HCT116 (cell line): ENCODE measurements around the gene PARVG. TPM values are rescaled to one million over a fixed set of nuclear protein-coding genes. Genes with fewer than 3 reads are reported as not detected.

Source experiments
- ATAC-seq: fragments of 200-7000 bp; cut with Tn5 transposase; 2 replicates; pipeline ENCODE4 v1.9.1; 2020; ENCODE audit warnings: mild to moderate bottlenecking, moderate library complexity
- BruUV-seq: library from RNA; stranded (reverse); fragments of 400-500 nt; replicated peaks from 2 replicates; lab custom pipeline; 2021; lab: Mats Ljungman, UMichigan
- CTCF ChIA-PET: fragments of 300-600 bp; sonication (Branson Sonifier 250); formaldehyde crosslinking; loops from one replicate; lab custom pipeline; 2021; ENCODE audit warnings: antibody characterized with exemption; lab: Charles Lee
- POLR2A ChIA-PET: fragments of 300-600, 350-600 bp; sonication (Branson Sonifier 250); formaldehyde crosslinking; loops from one replicate; lab custom pipeline; 2021; ENCODE audit warnings: antibody characterized with exemption; lab: Charles Lee
- RAD21 ChIA-PET, 2 experiments: fragments of 300-600 bp; sonication (Branson Sonifier 250); formaldehyde crosslinking; loops; one replicate each; lab custom pipeline; 2023; ENCODE audit warnings: low total read pairs in 2 of 2; ENCODE audit not compliant: uncharacterized antibody in 2 of 2, unreplicated experiment in 2 of 2, low non-redundant PET in 1 of 2; lab: Charles Lee
- DNase-seq: peaks from one replicate; pipeline ENCODE4 v3.0.0-alpha.2; 2010; ENCODE audit warnings: low read depth, low spot score
- H2AFZ ChIP-seq: fragments of 200-600 bp; shearing (Covaris generic), sonication (generic); 2 replicates; pipeline ENCODE4 v1.6.1; 2017; ENCODE audit warnings: low read depth, mixed run types, mixed read lengths, antibody characterized with exemption, low read length; ENCODE audit not compliant: poor library complexity, severe bottlenecking
- H3K27ac ChIP-seq: 2 replicates; pipeline ENCODE4 v1.5.1; 2012; ENCODE audit warnings: low read depth, low read length
- H3K27me3 ChIP-seq: fragments of 200-600 bp; sonication (generic); 2 replicates; pipeline ENCODE4 v1.6.1; 2016; ENCODE audit warnings: mixed run types, low read length, mixed read lengths; ENCODE audit not compliant: insufficient read depth
- H3K36me3 ChIP-seq, 2 experiments: fragments of 200-500 bp in 1 of 2; fragments of 200-600 bp in 1 of 2; sonication (Bioruptor generic) in 1 of 2; sonication (generic) in 1 of 2; 2 replicates each; pipeline versions ENCODE4 v1.5.1 to v1.6.1; 2014 to 2016; ENCODE audit warnings: low read length in 2 of 2, inconsistent platforms in 1 of 2, mixed read lengths in 1 of 2, mixed run types in 1 of 2; ENCODE audit not compliant: insufficient read depth in 2 of 2, control insufficient read depth in 1 of 2
- H3K4me1 ChIP-seq, 2 experiments: fragments of 200-600 bp in 1 of 2; sonication (generic) in 1 of 2; 2 replicates each; pipeline versions ENCODE4 v1.5.1 to v1.6.1; 2012 to 2017; ENCODE audit warnings: low read length in 2 of 2, inconsistent platforms in 1 of 2, mild to moderate bottlenecking in 1 of 2, mixed read lengths in 1 of 2, mixed run types in 1 of 2, moderate library complexity in 1 of 2; ENCODE audit not compliant: insufficient read depth in 2 of 2, control insufficient read depth in 1 of 2
- H3K4me2 ChIP-seq: fragments of 200-600 bp; sonication (generic); 2 replicates; pipeline ENCODE4 v1.6.1; 2017; ENCODE audit warnings: mixed run types, low read length, mixed read lengths
- H3K4me3 ChIP-seq, 2 experiments: fragments of 200-600 bp in 1 of 2; sonication (generic) in 1 of 2; replicated peaks in 1 of 2; 2 replicates each; pipeline ENCODE4 v1.5.1; 2011 to 2016; ENCODE audit warnings: low read length in 2 of 2, control low read depth in 1 of 2, low read depth in 1 of 2, mild to moderate bottlenecking in 1 of 2, mixed read lengths in 1 of 2, mixed run types in 1 of 2
- H3K79me2 ChIP-seq: fragments of 200-600 bp; sonication (generic); 2 replicates; pipeline ENCODE4 v1.6.1; 2017; ENCODE audit warnings: mild to moderate bottlenecking, mixed run types, low read length, moderate library complexity, mixed read lengths; ENCODE audit not compliant: insufficient read depth
- H3K9ac ChIP-seq: fragments of 200-600 bp; sonication (generic); 2 replicates; pipeline ENCODE4 v1.6.1; 2016; ENCODE audit warnings: low read length, mixed read lengths
- H3K9me2 ChIP-seq: fragments of 200-600 bp; sonication (generic), shearing (Covaris generic); 2 replicates; pipeline ENCODE4 v1.6.1; 2017; ENCODE audit warnings: mixed run types, mild to moderate bottlenecking, moderate library complexity; ENCODE audit not compliant: insufficient read depth
- H3K9me3 ChIP-seq, 2 experiments: fragments of 200-500 bp in 1 of 2; fragments of 200-600 bp in 1 of 2; sonication (Bioruptor generic) in 1 of 2; sonication (generic) in 1 of 2; 2 replicates each; pipeline ENCODE4 v1.6.1; 2014 to 2017; ENCODE audit warnings: low read length in 2 of 2, mixed read lengths in 2 of 2, inconsistent platforms in 1 of 2, low read depth in 1 of 2, mild to moderate bottlenecking in 1 of 2, mixed run types in 1 of 2, moderate library complexity in 1 of 2; ENCODE audit not compliant: control insufficient read depth in 1 of 2, insufficient read depth in 1 of 2
- H4K20me1 ChIP-seq: fragments of 200-600 bp; sonication (generic), shearing (Covaris generic); 2 replicates; pipeline ENCODE4 v1.6.1; 2017; ENCODE audit warnings: mixed run types, mild to moderate bottlenecking, moderate library complexity; ENCODE audit not compliant: insufficient read depth
- EGR1 ChIP-seq: IDR thresholded peaks from 2 replicates; pipeline ENCODE4 v1.6.1; 2012; ENCODE audit warnings: low read depth
- ELF1 ChIP-seq: IDR thresholded peaks from 2 replicates; pipeline ENCODE4 v1.6.1; 2012; ENCODE audit warnings: low read depth, borderline replicate concordance
- FOSL1 ChIP-seq: IDR thresholded peaks from 2 replicates; pipeline ENCODE4 v1.6.1; 2012; ENCODE audit warnings: low read depth
- POLR2A ChIP-seq: IDR thresholded peaks from 2 replicates; pipeline ENCODE4 v1.7.0; 2011; ENCODE audit warnings: borderline replicate concordance; ENCODE audit not compliant: insufficient read depth, insufficient read length; ENCODE audit errors: extremely low read depth
- POLR2AphosphoS5 ChIP-seq: IDR thresholded peaks from 2 replicates; pipeline ENCODE4 v1.6.1; 2011; ENCODE audit warnings: mild to moderate bottlenecking, low read depth, low read length, moderate library complexity
- RAD21 ChIP-seq: IDR thresholded peaks from 2 replicates; pipeline ENCODE4 v1.6.1; 2012; ENCODE audit warnings: low read depth, mild to moderate bottlenecking
- SIN3A ChIP-seq: IDR thresholded peaks from 2 replicates; pipeline ENCODE4 v1.6.1; 2012; ENCODE audit warnings: low read depth
- SP1 ChIP-seq: IDR thresholded peaks from 2 replicates; pipeline ENCODE4 v1.6.1; 2012; ENCODE audit warnings: low read depth
- SRF ChIP-seq: IDR thresholded peaks from 2 replicates; pipeline ENCODE4 v1.6.1; 2012; ENCODE audit warnings: low read depth
- TCF7L2 ChIP-seq: IDR thresholded peaks from 2 replicates; pipeline ENCODE4 v1.7.0; 2011; ENCODE audit warnings: borderline replicate concordance, inconsistent platforms; ENCODE audit not compliant: insufficient read depth, insufficient read length; ENCODE audit errors: extremely low read depth
- intact Hi-C: fragments of 100-400 bp; cut with micrococcal nuclease; formaldehyde crosslinking; loops from 2 replicates; pipeline ENCODE4 v1.10.0; 2022
- total RNA-seq: library from RNA; stranded (reverse); gene quantifications from one replicate; pipeline ENCODE4 v1.2.1, GENCODE V29; 2021; ENCODE audit not compliant: unreplicated experiment
- TF ChIP-seq, protein P1 (sequence below): IDR thresholded peaks from 2 replicates; pipeline ENCODE4 v1.6.1; 2012
- TF ChIP-seq, protein P2 (sequence below): IDR thresholded peaks from 2 replicates; pipeline ENCODE4 v1.6.1; 2011; ENCODE audit warnings: mild to moderate bottlenecking, low read length, moderate library complexity; ENCODE audit not compliant: insufficient replicate concordance; ENCODE audit errors: extremely low read depth
- TF ChIP-seq, protein P3 (sequence below): IDR thresholded peaks from 2 replicates; pipeline ENCODE4 v1.6.1; 2012

PARVG gene
- total RNA-seq, 1 experiment from 2014 or later, result 0.57 TPM

DNA sequence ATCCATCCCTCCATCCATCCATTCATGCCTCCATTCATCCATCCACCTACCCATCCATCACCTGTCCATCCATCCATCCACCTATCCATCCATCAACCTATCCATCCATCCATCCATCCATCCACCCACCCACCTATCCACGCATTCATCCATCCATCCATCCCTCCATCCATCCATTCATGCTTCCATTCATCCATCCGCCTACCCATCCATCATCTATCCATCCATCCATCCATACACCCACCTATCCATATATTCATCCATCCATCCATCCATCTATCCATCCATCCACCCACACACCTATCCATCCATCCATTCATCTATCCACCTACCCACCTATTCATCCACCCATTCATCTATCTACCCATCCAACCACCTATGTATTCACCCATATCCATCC is 13.8 kb downstream of the PARVG start:
- ATAC-seq (no peak), DNase-seq (no peak)
- H3K9ac ChIP-seq, result no peak overlapping the region
- no peaks in the 10 kb centered on the region for H4K20me1 ChIP-seq
- ChIA-PET RAD21 (no interaction called here), CTCF (no interaction called here), POLR2A (no interaction called here)
- H3K4me1 ChIP-seq, result peaks cover 4 to 16% of the 10 kb centered on the region in 2 experiments; a peak in 3 of 4 replicates
- TF ChIP-seq SP1 (no peak), FOSL1 (no peak), POLR2A (no peak)
- no peaks in the 10 kb centered on the region for H3K9me2 ChIP-seq
- no peaks in the 10 kb centered on the region for H3K79me2 ChIP-seq
- H2AFZ ChIP-seq, result no peak overlapping the region
- intact Hi-C loops, result no loop called here
- no peak overlapping the region for H3K4me2 ChIP-seq
- no peaks in the 10 kb centered on the region for H3K9me3 ChIP-seq
- H3K27ac ChIP-seq, result no peak overlapping the region
- H3K4me3 ChIP-seq, result no peak overlapping the region
- peaks cover 32% of the 10 kb centered on the region for H3K27me3 ChIP-seq
- BruUV-seq, result no TSS peak
- H3K36me3 ChIP-seq, result no peaks in the 10 kb centered on the region

DNA sequence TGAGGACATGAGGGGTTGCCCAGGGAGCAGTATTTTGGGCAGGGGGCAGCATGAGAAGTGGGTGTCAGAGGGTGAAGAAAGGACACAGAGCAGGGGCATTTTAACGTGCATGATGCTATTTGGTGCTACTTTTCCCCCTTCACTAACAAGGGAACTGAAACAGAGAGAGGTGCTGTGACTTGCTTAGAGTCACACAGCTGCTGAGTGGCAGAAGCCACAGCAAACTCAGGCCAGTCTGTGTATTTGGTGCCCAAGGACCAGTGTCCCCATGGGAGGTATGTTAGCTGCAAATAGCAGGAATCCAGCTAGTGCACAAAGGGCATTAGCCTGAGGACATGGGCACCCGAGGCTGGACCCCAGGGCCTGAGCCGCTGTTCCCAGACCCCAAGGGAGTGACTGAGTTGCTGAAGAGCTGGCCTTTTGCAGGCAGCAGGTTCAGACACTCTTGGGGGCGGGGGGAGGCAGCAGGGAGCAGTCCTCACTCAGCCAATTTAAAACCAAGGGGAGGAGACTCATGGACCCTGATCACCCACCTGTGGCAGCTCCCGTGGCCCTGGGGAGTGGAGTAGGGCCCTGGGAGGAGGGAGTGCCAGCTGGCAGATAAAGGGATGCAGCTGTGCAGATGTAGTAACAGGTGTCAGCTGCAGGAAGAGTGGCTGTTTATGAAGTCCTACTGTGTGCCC is 14.6 kb downstream of the PARVG start:
- intact Hi-C loops, result no loop called here
- Histone ChIP-seq H2AFZ (no peak overlapping the region), H3K9me3 (no peaks in the 10 kb centered on the region), H3K4me1 (peaks cover 4 to 16% of the 10 kb centered on the region in 2 experiments; a peak in 3 of 4 replicates), H3K27me3 (peaks cover 32% of the 10 kb centered on the region), H3K36me3 (no peaks in the 10 kb centered on the region)
- no TSS peak for BruUV-seq
- no peak for ATAC-seq
- TF ChIP-seq SRF (no peak), TCF7L2 (no peak), SP1 (no peak), POLR2AphosphoS5 (no peak), SIN3A (no peak), RAD21 (no peak), POLR2A (no peak), ELF1 (no peak), EGR1 (no peak)
- TF ChIP-seq, protein P1, sequence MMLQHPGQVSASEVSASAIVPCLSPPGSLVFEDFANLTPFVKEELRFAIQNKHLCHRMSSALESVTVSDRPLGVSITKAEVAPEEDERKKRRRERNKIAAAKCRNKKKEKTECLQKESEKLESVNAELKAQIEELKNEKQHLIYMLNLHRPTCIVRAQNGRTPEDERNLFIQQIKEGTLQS, result no peak
- TF ChIP-seq, protein P2, sequence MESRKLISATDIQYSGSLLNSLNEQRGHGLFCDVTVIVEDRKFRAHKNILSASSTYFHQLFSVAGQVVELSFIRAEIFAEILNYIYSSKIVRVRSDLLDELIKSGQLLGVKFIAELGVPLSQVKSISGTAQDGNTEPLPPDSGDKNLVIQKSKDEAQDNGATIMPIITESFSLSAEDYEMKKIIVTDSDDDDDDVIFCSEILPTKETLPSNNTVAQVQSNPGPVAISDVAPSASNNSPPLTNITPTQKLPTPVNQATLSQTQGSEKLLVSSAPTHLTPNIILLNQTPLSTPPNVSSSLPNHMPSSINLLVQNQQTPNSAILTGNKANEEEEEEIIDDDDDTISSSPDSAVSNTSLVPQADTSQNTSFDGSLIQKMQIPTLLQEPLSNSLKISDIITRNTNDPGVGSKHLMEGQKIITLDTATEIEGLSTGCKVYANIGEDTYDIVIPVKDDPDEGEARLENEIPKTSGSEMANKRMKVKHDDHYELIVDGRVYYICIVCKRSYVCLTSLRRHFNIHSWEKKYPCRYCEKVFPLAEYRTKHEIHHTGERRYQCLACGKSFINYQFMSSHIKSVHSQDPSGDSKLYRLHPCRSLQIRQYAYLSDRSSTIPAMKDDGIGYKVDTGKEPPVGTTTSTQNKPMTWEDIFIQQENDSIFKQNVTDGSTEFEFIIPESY, result no peak
- TF ChIP-seq, protein P3, sequence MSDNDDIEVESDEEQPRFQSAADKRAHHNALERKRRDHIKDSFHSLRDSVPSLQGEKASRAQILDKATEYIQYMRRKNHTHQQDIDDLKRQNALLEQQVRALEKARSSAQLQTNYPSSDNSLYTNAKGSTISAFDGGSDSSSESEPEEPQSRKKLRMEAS, result no peak
- TF ChIP-seq, all 23 proteins: peak for 0
- ChIA-PET RAD21 (no interaction called here), POLR2A (no interaction called here), CTCF (interaction anchor here (1.2 kb wide), 1 partner anchor 109 kb away, joined by 3 read pairs; no protein-coding TSS in a partner anchor)
- H3K4me3 ChIP-seq, result no peak overlapping the region
- H3K27ac ChIP-seq, result no peak overlapping the region
- H3K79me2 ChIP-seq, result no peaks in the 10 kb centered on the region
- H3K9me2 ChIP-seq, result no peaks in the 10 kb centered on the region
- no peaks in the 10 kb centered on the region for H4K20me1 ChIP-seq
- no peak overlapping the region for H3K9ac ChIP-seq
- H3K4me2 ChIP-seq, result no peak overlapping the region
- no peak for DNase-seq
